ENCODE data around the gene FAM13A. TPM values are rescaled to one million over a fixed set of nuclear protein-coding genes. Genes with fewer than 3 reads are reported as not detected.

FAM13A gene
- total RNA-seq, 1 donor from 2014 or later: 0.26 TPM

- no peak for DNase-seq (ENCODE audit: low read depth in 2 of 2)
These were observed 268.1 kb downstream of the FAM13A start for GRCh38 chr4:88788895-88789294.

DNA sequence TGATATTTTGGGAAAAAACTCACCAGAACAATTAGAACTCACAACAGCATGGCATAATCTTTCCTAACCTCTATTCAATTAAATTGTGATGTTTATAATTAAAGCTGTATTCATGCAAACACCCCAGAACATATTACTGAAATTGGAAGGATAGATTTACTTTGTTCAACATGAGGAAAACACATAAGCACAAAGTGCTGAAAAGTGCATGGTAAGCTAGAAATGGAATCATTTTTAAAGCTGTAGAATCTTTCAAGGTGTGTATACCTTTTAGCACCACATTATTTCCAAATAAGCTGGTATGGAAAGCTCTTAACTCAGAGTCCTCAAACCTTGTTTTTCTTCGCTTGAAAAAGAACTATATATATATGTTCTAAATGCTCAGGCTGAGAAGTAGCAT lies 268.6 kb downstream of the FAM13A start:
- no peak for DNase-seq (ENCODE audit: low read depth in 2 of 2)

DNA sequence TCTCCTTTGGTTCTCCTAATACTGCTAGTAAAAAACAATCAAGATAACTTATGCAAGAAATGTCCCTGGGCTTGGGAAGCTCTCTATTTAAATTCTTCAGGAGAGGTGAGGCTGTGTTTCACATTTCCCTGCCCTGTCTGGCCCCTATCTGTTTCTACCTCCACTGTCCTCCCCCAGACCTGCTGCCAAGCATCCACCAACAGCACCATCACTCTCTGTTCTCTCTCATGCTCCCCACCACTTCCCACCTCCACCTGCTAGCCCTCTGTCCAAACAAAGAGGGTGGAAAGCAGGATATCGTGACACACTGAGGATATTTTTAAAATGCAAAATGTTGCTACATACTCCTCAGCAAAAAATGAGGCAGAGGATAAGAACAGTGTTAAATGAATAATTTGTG lies 271.0 kb downstream of the FAM13A start:
- DNase-seq (ENCODE audit: low read depth in 2 of 2): no peak

- no peak for DNase-seq (ENCODE audit: low read depth in 2 of 2)
These were observed 276.6 kb downstream of the FAM13A start for GRCh38 chr4:88780389-88780788.

GRCh38 chr4:88779431-88779830 lies 277.6 kb downstream of the FAM13A start:
- DNase-seq (ENCODE audit: low read depth in 2 of 2): peak; percentile 6 to 59

DNA sequence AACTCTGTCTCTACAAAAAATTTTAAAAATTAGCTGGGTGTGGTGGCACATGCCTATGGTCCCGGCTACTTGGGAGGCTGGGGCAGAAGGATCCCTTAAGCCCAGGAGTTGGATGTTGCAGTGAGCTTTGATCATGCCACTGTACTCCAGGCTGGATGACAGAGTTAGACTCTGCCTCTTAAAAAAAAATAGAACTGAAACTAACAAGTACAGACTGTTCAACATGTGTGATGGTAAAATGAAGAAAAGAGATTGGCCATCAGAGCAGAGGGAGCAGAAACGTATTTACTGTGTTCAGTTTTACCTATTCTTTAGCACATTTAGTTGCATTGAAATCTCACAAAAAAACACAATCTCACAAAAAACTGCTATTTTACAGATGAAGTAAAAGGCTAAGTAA lies 281.5 kb downstream of the FAM13A start:
- no peak for DNase-seq (ENCODE audit: low read depth in 2 of 2)

DNA sequence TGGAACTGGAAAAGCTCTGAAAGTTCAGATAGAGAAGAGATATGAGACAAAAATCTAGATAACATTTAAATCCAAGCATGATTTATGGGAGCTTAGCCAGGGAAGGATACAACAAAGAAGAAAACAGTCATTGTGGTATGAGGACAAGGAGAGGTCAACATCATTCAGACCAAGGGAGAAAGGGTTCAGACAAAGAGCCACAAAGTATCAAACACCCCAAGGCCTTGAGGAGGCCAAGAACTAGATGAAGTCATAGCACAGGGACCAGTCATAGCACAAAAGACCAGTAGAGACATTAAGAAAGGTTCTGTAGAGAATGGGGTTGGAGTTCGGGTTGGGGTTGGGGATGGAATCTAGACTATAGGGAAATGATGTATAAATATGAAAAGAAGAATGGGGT lies 282.0 kb downstream of the FAM13A start:
- DNase-seq (ENCODE audit: low read depth in 2 of 2): no peak

DNA sequence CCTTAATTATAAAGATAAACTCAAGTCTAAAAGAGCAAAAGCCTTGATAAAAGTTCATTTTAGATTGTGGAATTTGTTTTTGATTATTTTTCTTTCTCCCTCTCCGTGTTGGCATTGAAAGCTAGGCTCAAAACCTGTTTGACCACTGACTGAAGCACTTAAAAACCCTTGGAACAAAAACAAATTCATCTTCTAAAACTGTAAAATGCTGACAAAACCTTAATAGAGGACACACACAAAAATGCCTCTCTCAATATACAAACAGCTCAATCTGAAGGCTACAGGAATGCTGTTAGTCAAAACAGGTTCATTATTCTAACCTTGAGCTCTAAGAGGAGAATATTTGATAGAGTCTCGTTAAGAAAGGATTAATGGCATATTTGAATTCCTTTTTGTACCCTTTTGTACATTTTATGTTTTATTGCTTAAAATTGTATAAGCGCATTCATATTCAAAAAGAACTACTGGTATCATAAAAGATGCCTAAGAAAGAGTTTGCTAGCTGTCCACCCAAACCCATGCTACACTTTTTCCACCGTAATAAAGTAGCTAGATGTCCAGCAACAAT lies 285.0 kb downstream of the FAM13A start:
- DNase-seq (ENCODE audit: low read depth in 2 of 2): no peak

GRCh38 chr4:88765729-88766128 lies 291.3 kb downstream of the FAM13A start:
- DNase-seq (ENCODE audit: low read depth in 2 of 2): peak; percentile 3 to 65

- DNase-seq (ENCODE audit: low read depth in 2 of 2): no peak
These were observed 293.9 kb downstream of the FAM13A start for GRCh38 chr4:88763075-88763474.

DNA sequence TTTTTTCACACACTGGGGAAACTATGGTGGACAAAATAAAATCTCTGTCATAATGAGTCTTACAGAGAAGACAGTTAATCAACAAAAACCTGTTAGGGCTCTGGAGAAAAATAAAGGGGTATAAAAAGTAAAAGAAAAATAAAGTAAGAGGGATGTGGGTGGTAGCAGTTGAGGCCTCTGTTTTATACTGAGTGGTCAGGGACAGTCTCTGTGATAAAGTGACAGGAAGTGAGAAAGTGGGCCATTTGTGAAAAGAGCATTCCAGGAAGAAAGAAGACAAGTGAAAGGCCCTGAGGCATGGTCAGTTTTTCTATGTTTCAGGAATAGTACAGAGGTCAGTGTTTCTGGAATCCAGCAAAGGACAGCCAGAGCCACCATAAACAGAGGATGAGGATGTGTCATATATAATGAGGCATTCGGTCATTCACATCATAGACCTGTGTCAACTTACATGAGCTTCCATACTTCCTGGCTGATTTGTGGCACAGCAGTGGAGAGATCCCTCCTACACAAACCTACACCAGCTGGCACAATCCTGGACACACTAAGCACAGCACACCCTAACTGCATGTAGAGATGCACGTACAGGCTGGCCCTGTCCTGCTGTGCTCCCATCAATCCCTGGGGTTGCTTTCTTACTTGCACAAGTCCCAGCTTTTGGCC lies 295.0 kb downstream of the FAM13A start:
- DNase-seq (ENCODE audit: low read depth in 2 of 2): no peak

- DNase-seq (ENCODE audit: low read depth in 2 of 2): no peak
These were observed 295.6 kb downstream of the FAM13A start for GRCh38 chr4:88761342-88761741.

DNA sequence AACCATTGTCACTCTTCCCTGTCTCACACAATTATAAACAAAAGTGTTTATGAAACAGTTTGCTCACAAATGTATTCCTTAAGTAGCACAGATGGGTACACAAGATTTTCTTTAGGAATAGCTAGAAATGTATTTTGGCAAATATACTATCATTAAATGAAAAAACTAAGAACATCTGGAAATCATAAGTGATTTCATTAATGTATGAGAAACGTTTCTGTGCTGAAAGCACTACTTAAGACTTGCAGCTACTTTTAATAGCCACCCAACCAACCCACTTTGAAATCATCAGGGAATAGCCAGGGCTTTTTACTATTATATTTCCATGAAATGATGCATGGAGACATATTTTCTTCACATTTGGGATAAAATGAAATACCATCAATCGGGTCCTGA lies 297.1 kb downstream of the FAM13A start:
- DNase-seq (ENCODE audit: low read depth in 2 of 2): no peak

DNA sequence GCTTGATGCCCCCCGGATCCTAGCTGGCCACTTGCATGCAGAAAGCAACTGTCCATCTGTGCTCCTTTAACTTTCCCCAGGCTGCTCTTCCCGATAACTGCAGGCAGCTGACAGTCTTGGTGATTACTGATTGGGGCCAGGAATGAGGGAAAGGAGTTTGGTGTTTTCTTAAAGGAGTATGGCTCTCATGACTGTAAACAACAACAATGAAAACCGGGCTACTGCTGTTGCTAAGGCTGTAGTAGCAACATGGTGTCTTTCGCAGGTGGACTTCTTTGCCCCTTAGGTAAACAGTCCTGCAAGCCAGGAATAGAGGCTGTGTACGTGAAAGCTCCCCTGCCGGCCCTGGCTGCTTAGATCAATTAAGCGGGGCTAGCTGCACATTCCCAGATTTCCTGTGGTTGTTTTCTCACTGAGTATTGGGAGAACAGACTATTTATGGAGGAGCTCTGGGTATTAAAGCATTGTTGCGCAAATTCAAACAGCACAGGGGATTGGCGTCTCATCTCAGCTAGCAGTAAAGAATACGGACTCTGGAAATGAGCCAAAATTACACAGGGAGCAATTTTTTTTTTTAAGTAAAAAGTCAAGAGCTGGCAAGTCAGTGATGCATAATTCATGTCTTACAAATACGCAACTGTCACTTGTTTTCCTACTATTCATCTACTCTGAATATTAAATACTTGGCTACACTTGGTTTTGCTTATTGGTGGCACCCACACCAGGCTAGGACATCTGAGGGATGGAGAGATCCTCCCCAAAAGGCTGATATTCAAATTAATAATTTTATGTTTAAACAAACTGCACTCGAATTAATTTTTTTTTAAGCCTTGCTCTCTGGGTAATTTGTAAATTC lies 297.7 kb downstream of the FAM13A start:
- DNase-seq (ENCODE audit: low read depth in 2 of 2): peak in 1 of 2 donors; percentile 48

- DNase-seq (ENCODE audit: low read depth in 2 of 2): no peak
These were observed 298.7 kb downstream of the FAM13A start for GRCh38 chr4:88758264-88758663.

DNA sequence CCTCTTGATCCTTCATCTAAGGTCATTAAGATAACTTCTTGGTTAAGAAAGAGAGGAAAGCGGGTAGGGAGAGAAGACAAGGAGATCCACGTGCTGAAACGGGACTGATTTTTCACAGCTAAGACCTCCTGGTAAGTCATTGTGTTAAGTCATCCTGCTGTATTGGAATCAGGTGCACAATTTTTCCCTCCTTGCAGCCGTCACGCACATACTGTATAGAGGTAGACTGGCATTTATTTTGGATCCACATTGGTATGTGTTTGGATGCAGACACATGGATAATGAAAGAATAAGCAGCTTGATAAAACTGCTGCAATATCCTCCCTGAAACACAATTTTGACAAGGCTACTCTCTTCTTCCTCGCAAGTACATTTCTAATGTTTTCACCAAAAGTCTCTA lies 299.2 kb downstream of the FAM13A start:
- DNase-seq (ENCODE audit: low read depth in 2 of 2): no peak

DNA sequence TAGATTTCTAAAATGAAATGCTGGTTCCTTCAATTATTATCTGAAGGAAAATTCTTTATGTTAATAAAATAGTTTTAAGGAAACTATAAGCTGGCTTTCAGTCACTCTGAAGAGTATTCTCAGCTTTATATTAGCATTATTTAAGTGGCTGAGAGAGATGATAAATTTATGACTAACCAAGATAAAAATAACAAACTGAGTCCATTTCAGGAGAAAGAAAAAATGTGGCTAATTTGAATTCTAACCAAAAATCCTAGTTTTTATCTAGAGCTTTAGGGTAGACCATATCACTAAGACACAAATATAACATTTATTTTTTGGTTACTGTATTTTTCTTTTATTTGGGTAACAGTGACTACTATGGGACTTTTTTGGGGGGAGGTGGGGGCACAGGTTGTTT lies 299.9 kb downstream of the FAM13A start:
- DNase-seq (ENCODE audit: low read depth in 2 of 2): no peak

- no peak for DNase-seq (ENCODE audit: low read depth in 2 of 2)
These were observed 300.8 kb downstream of the FAM13A start for GRCh38 chr4:88756149-88756548.

DNA sequence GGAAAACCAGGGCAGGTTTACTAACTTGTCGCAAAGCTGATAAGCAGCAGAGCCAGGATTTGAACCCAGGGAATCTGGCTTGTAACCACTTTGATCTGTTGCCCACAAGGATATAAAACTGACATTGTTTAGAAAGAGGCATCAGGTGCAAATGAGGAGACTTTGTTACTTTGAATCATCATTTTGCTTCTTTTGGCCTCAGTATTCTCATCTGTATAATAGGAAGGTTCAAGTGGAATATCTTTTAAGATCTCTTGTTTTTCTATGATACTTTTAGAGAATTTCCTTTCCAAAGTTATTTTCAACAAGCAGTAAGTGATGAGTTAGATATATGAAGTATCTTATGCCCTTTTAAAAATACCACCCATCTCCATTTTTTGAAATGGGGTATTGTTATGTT lies 301.5 kb downstream of the FAM13A start:
- DNase-seq (ENCODE audit: low read depth in 2 of 2): no peak

GRCh38 chr4:88754796-88755195 lies 302.2 kb downstream of the FAM13A start:
- no peak for DNase-seq (ENCODE audit: low read depth in 2 of 2)

GRCh38 chr4:88753658-88754571 lies 303.1 kb downstream of the FAM13A start:
- no peak for DNase-seq (ENCODE audit: low read depth in 2 of 2)

GRCh38 chr4:88752754-88753153 lies 304.2 kb downstream of the FAM13A start:
- DNase-seq (ENCODE audit: low read depth in 2 of 2): no peak

Data from dermis microvascular lymphatic vessel endothelial cell (primary cell).